ENCODE results near the gene RPS6KB2. TPM values are rescaled to one million over a fixed set of nuclear protein-coding genes. Genes with fewer than 3 reads are reported as not detected.

Gene RPS6KB2
- total RNA-seq, 5 donors from 2014 or later (not counting 1 experiment from before 2014, with no cell fraction given): 60.3 to 88.0 (median 81.9) TPM

GRCh38 chr11:67382276-67383136 is 45.8 kb upstream of the RPS6KB2 start:
- H3K36me3 Mint-ChIP-seq: no peaks in the 10 kb centered on the region
- peaks cover 0 to 14% of the 10 kb centered on the region in 2 experiments for H3K27me3 ChIP-seq (replicated peaks in 1 of 2; ENCODE audit: control insufficient read depth in 2 of 2, extremely low read depth in 1 of 2, insufficient read depth in 2 of 2, low read length in 1 of 2)
- H3K4me3 Mint-ChIP-seq: no peak overlapping the region
- peak overlapping the region in 1 of 2 donors; percentile 19 for H3K27ac Mint-ChIP-seq
- peaks cover 3 to 8% of the 10 kb centered on the region in 2 donors for H3K27me3 Mint-ChIP-seq
- ChIA-PET POLR2A (interaction anchor here in 1 of 2 donors (0.6 kb wide), 1 partner anchor 40 kb away, joined by 4 read pairs; no protein-coding TSS in a partner anchor), CTCF (interaction anchor here (0.5 to 7.0 kb wide), 17 partner anchors 9 to 213 kb away, joined by 3 to 128 read pairs (median 5); partner anchors contain the start of genes POLD4 (in 2 of the 2) and CLCF1 (in 1 of the 2))
- no peaks in the 10 kb centered on the region for H3K9me3 Mint-ChIP-seq
- no peak overlapping the region for H3K27ac ChIP-seq (ENCODE audit: low read length)
- ATAC-seq (replicated peaks in 1 of 4) (peak; percentile 91 to 95 (median 92)), DNase-seq (peak; percentile 54 to 90 (median 78))
- H3K9me3 ChIP-seq: no peaks in the 10 kb centered on the region
- H3K4me1 Mint-ChIP-seq: peaks cover 5 to 13% (median 5%) of the 10 kb centered on the region in 3 donors
- H3K36me3 ChIP-seq (ENCODE audit: control insufficient read depth in 2 of 2, extremely low read depth in 1 of 2, insufficient read depth in 1 of 2, low read length in 1 of 2): no peaks in the 10 kb centered on the region
- H3K4me1 ChIP-seq (ENCODE audit: control insufficient read depth in 1 of 2, extremely low read depth in 1 of 2, insufficient read depth in 2 of 2, low read length in 2 of 2): peaks cover 0 to 8% of the 10 kb centered on the region in 2 experiments
- H3K4me3 ChIP-seq (ENCODE audit: control insufficient read depth in 1 of 2, extremely low read depth in 1 of 2, low read length in 1 of 2): no peak overlapping the region
- 61% methylated on average over 9 of the region's 16 CpGs for WGBS (ENCODE audit: insufficient coverage)

GRCh38 chr11:67384851-67385366 is 43.4 kb upstream of the RPS6KB2 start:
- no peak overlapping the region for H3K27ac Mint-ChIP-seq

GRCh38 chr11:67387069-67387468 is 41.2 kb upstream of the RPS6KB2 start:
- H3K36me3 ChIP-seq (ENCODE audit: control insufficient read depth in 2 of 2, extremely low read depth in 1 of 2, insufficient read depth in 1 of 2, low read length in 1 of 2): no peaks in the 10 kb centered on the region
- H3K4me3 ChIP-seq (ENCODE audit: control insufficient read depth in 1 of 2, extremely low read depth in 1 of 2, low read length in 1 of 2): no peak overlapping the region
- peaks cover 21 to 25% (median 24%) of the 10 kb centered on the region in 3 donors for H3K4me1 Mint-ChIP-seq
- no peak overlapping the region for H3K27ac ChIP-seq (ENCODE audit: low read length)
- CTCF ChIA-PET: interaction anchor here (0.6 to 1.9 kb wide), 6 partner anchors 27 to 242 kb away, joined by 3 to 8 read pairs (median 4); partner anchors contain the start of genes NUDT8 (in 1 of the 2) and POLD4 (in 1 of the 2)
- H3K4me3 Mint-ChIP-seq: no peak overlapping the region
- no peak for ATAC-seq (replicated peaks in 1 of 4)
- 46% methylated on average over 2 of the region's 9 CpGs for WGBS (ENCODE audit: insufficient coverage)
- no peaks in the 10 kb centered on the region for H3K36me3 Mint-ChIP-seq
- peaks cover 0 to 3% of the 10 kb centered on the region in 2 experiments for H3K27me3 ChIP-seq (replicated peaks in 1 of 2; ENCODE audit: control insufficient read depth in 2 of 2, extremely low read depth in 1 of 2, insufficient read depth in 2 of 2, low read length in 1 of 2)
- peaks cover 0 to 8% of the 10 kb centered on the region in 2 donors for H3K27me3 Mint-ChIP-seq
- DNase-seq: no peak
- no peaks in the 10 kb centered on the region for H3K9me3 ChIP-seq
- H3K9me3 Mint-ChIP-seq: no peaks in the 10 kb centered on the region
- H3K27ac Mint-ChIP-seq: no peak overlapping the region
- POLR2A ChIA-PET: interaction anchor here in 1 of 2 donors (0.6 to 0.7 kb wide), 2 partner anchors 31 to 744 kb away, joined by 3 read pairs; no protein-coding TSS in a partner anchor
- H3K4me1 ChIP-seq (ENCODE audit: control insufficient read depth in 1 of 2, extremely low read depth in 1 of 2, insufficient read depth in 2 of 2, low read length in 2 of 2): peaks cover 0 to 31% of the 10 kb centered on the region in 2 experiments

More at GRCh38 chr11:67384851-67385366, 43.4 kb upstream of the RPS6KB2 start:
- POLR2A ChIA-PET: no interaction called here
- no peaks in the 10 kb centered on the region for H3K9me3 ChIP-seq
- H3K36me3 Mint-ChIP-seq: no peaks in the 10 kb centered on the region
- H3K27me3 ChIP-seq (replicated peaks in 1 of 2; ENCODE audit: control insufficient read depth in 2 of 2, extremely low read depth in 1 of 2, insufficient read depth in 2 of 2, low read length in 1 of 2): peaks cover 0 to 6% of the 10 kb centered on the region in 2 experiments
- peaks cover 3 to 8% of the 10 kb centered on the region in 2 donors for H3K27me3 Mint-ChIP-seq
- no peak for ATAC-seq (replicated peaks in 1 of 4)
- H3K4me3 ChIP-seq (ENCODE audit: control insufficient read depth in 1 of 2, extremely low read depth in 1 of 2, low read length in 1 of 2): no peak overlapping the region
- DNase-seq: no peak
- peaks cover 0 to 13% of the 10 kb centered on the region in 2 experiments for H3K4me1 ChIP-seq (ENCODE audit: control insufficient read depth in 1 of 2, extremely low read depth in 1 of 2, insufficient read depth in 2 of 2, low read length in 2 of 2)
- no peaks in the 10 kb centered on the region for H3K9me3 Mint-ChIP-seq
- peaks cover 15 to 23% (median 16%) of the 10 kb centered on the region in 3 donors for H3K4me1 Mint-ChIP-seq
- H3K36me3 ChIP-seq (ENCODE audit: control insufficient read depth in 2 of 2, extremely low read depth in 1 of 2, insufficient read depth in 1 of 2, low read length in 1 of 2): no peaks in the 10 kb centered on the region
- H3K4me3 Mint-ChIP-seq: no peak overlapping the region
- WGBS (ENCODE audit: insufficient coverage): 92% methylated on average over 3 of the region's 3 CpGs
- CTCF ChIA-PET: interaction anchor here in 1 of 2 donors (1.1 kb wide), 1 partner anchor 32 kb away, joined by 3 read pairs; the partner anchor contains the start of gene POLD4
- H3K27ac ChIP-seq (ENCODE audit: low read length): no peak overlapping the region

GRCh38 chr11:67387518-67387917 is 40.8 kb upstream of the RPS6KB2 start:
- Histone ChIP-seq H3K27ac (ENCODE audit: low read length) (no peak overlapping the region), H3K9me3 (no peaks in the 10 kb centered on the region), H3K4me1 (ENCODE audit: control insufficient read depth in 1 of 2, extremely low read depth in 1 of 2, insufficient read depth in 2 of 2, low read length in 2 of 2) (peaks cover 1 to 31% of the 10 kb centered on the region in 2 experiments), H3K27me3 (replicated peaks in 1 of 2; ENCODE audit: control insufficient read depth in 2 of 2, extremely low read depth in 1 of 2, insufficient read depth in 2 of 2, low read length in 1 of 2) (peaks cover 0 to 3% of the 10 kb centered on the region in 2 experiments), H3K4me3 (ENCODE audit: control insufficient read depth in 1 of 2, extremely low read depth in 1 of 2, low read length in 1 of 2) (no peak overlapping the region), H3K36me3 (ENCODE audit: control insufficient read depth in 2 of 2, extremely low read depth in 1 of 2, insufficient read depth in 1 of 2, low read length in 1 of 2) (no peaks in the 10 kb centered on the region)
- WGBS (ENCODE audit: insufficient coverage): 50% methylated on average over 2 of the region's 6 CpGs
- Mint-ChIP-seq H3K36me3 (no peaks in the 10 kb centered on the region), H3K9me3 (no peaks in the 10 kb centered on the region), H3K27ac (peak overlapping the region in 1 of 2 donors; percentile 22), H3K27me3 (peaks cover 0 to 8% of the 10 kb centered on the region in 2 donors), H3K4me3 (no peak overlapping the region), H3K4me1 (peaks cover 24 to 26% (median 26%) of the 10 kb centered on the region in 3 donors)
- CTCF ChIA-PET: interaction anchor here in 1 of 2 donors (1.9 kb wide), 1 partner anchor 36 kb away, joined by 8 read pairs; no protein-coding TSS in a partner anchor
- DNase-seq: no peak
- ATAC-seq (replicated peaks in 1 of 4): no peak
- POLR2A ChIA-PET: no interaction called here

- ChIA-PET CTCF (interaction anchor here in 1 of 2 donors (0.7 kb wide), 1 partner anchor 36 kb away, joined by 4 read pairs; the partner anchor contains the start of gene POLD4), POLR2A (no interaction called here)
- Mint-ChIP-seq H3K27me3 (peaks cover 0 to 6% of the 10 kb centered on the region in 2 donors), H3K27ac (peak overlapping the region; percentile 48 to 62), H3K4me3 (peak overlapping the region; percentile 66 to 85 (median 74)), H3K9me3 (no peaks in the 10 kb centered on the region), H3K4me1 (peaks cover 36 to 39% (median 36%) of the 10 kb centered on the region in 3 donors), H3K36me3 (peaks cover 3% of the 10 kb centered on the region)
- peak in 3 of 4 experiments; percentile 27 to 39 (median 36) for ATAC-seq (replicated peaks in 1 of 4)
- Histone ChIP-seq H3K27ac (ENCODE audit: low read length) (no peak overlapping the region), H3K27me3 (replicated peaks in 1 of 2; ENCODE audit: control insufficient read depth in 2 of 2, extremely low read depth in 1 of 2, insufficient read depth in 2 of 2, low read length in 1 of 2) (no peaks in the 10 kb centered on the region), H3K36me3 (ENCODE audit: control insufficient read depth in 2 of 2, extremely low read depth in 1 of 2, insufficient read depth in 1 of 2, low read length in 1 of 2) (peaks cover 0 to 6% of the 10 kb centered on the region in 2 donors), H3K4me3 (ENCODE audit: control insufficient read depth in 1 of 2, extremely low read depth in 1 of 2, low read length in 1 of 2) (no peak overlapping the region), H3K4me1 (ENCODE audit: control insufficient read depth in 1 of 2, extremely low read depth in 1 of 2, insufficient read depth in 2 of 2, low read length in 2 of 2) (peaks cover 7 to 38% of the 10 kb centered on the region in 2 experiments), H3K9me3 (no peaks in the 10 kb centered on the region)
- peak in 14 of 35 experiments; percentile 33 to 67 (median 54) for DNase-seq
- WGBS (ENCODE audit: insufficient coverage): 74% methylated on average over 3 of the region's 6 CpGs
These were observed 38.8 kb upstream of the RPS6KB2 start for GRCh38 chr11:67389477-67389876.

GRCh38 chr11:67390947-67391303 is 37.4 kb upstream of the RPS6KB2 start:
- peaks cover 4 to 6% of the 10 kb centered on the region in 2 donors for H3K36me3 ChIP-seq (ENCODE audit: control insufficient read depth in 2 of 2, extremely low read depth in 1 of 2, insufficient read depth in 1 of 2, low read length in 1 of 2)
- ChIA-PET CTCF (interaction anchor here (0.5 to 1.6 kb wide), 5 partner anchors 11 to 263 kb away, joined by 3 to 9 read pairs (median 6); partner anchors contain the start of genes POLD4 (in 1 of the 2) and PPP1CA (in 1 of the 2)), POLR2A (no interaction called here)
- peak overlapping the region; percentile 67 for H3K27ac ChIP-seq (ENCODE audit: low read length)
- Mint-ChIP-seq H3K27ac (peak overlapping the region; percentile 77 to 80), H3K4me3 (peak overlapping the region; percentile 85 to 87 (median 85)), H3K9me3 (no peaks in the 10 kb centered on the region), H3K4me1 (peaks cover 36 to 39% (median 36%) of the 10 kb centered on the region in 3 donors), H3K36me3 (peaks cover 3% of the 10 kb centered on the region), H3K27me3 (no peaks in the 10 kb centered on the region)
- DNase-seq (no peak), ATAC-seq (replicated peaks in 1 of 4) (no peak)
- no peaks in the 10 kb centered on the region for H3K27me3 ChIP-seq (replicated peaks in 1 of 2; ENCODE audit: control insufficient read depth in 2 of 2, extremely low read depth in 1 of 2, insufficient read depth in 2 of 2, low read length in 1 of 2)
- H3K4me1 ChIP-seq (ENCODE audit: control insufficient read depth in 1 of 2, extremely low read depth in 1 of 2, insufficient read depth in 2 of 2, low read length in 2 of 2): peaks cover 7 to 43% of the 10 kb centered on the region in 2 experiments
- H3K4me3 ChIP-seq (ENCODE audit: control insufficient read depth in 1 of 2, extremely low read depth in 1 of 2, low read length in 1 of 2): peak overlapping the region; percentile 62 to 89
- no peaks in the 10 kb centered on the region for H3K9me3 ChIP-seq
- 9% methylated on average over 8 of the region's 15 CpGs for WGBS (ENCODE audit: insufficient coverage)
